Amniotic epithelial cell (primary cell): ENCODE results near the gene FASN.
A peak's percentile ranks its signal among the peaks of the same experiment; 100 is the strongest.

ENCODE experiments used
- DNase-seq: peaks from one replicate; pipeline ENCODE4 v3.0.0-alpha.2; 2010; ENCODE audit warnings: low read depth

FASN gene

GRCh38 chr17:82076018-82076784 lies 21.8 kb downstream of the FASN start:
- peak; percentile 58 for DNase-seq

- no peak for DNase-seq
These were observed 24.6 kb downstream of the FASN start for GRCh38 chr17:82073446-82073845.

- no peak for DNase-seq
These were observed 25.2 kb downstream of the FASN start for GRCh38 chr17:82072827-82073226.

GRCh38 chr17:82070611-82071010 lies 27.4 kb downstream of the FASN start:
- no peak for DNase-seq

GRCh38 chr17:82065638-82066303 lies 32.3 kb downstream of the FASN start, which contains the start of gene DUS1L:
TSS of gene DUS1L (minus strand) at chr17:82065804. CDS start at chr17:82065059, 745 bp downstream.
- DNase-seq: peak; percentile 44

GRCh38 chr17:82065193-82065637 lies 32.8 kb downstream of the FASN start:
- DNase-seq: peak; percentile 11

GRCh38 chr17:82064433-82065192 lies 33.4 kb downstream of the FASN start:
- DNase-seq: no peak

- no peak for DNase-seq
These were observed 34.3 kb downstream of the FASN start for GRCh38 chr17:82063424-82064415.

- DNase-seq: no peak
These were observed 35.1 kb downstream of the FASN start for GRCh38 chr17:82062984-82063368.

- DNase-seq: no peak
These were observed 35.7 kb downstream of the FASN start for GRCh38 chr17:82062076-82062983.

- no peak for DNase-seq
These were observed 36.8 kb downstream of the FASN start for GRCh38 chr17:82061047-82061925.

- DNase-seq: no peak
These were observed 37.4 kb downstream of the FASN start for GRCh38 chr17:82060614-82061013.

GRCh38 chr17:82060001-82060380 lies 38.0 kb downstream of the FASN start:
- no peak for DNase-seq

GRCh38 chr17:82059272-82060000 lies 38.6 kb downstream of the FASN start:
- no peak for DNase-seq

GRCh38 chr17:82058855-82059249 lies 39.2 kb downstream of the FASN start:
- DNase-seq: no peak

- DNase-seq: no peak
These were observed 39.7 kb downstream of the FASN start for GRCh38 chr17:82058230-82058854.

GRCh38 chr17:82056729-82057621 lies 41.1 kb downstream of the FASN start:
- no peak for DNase-seq
